A673 (cell line): ENCODE results near the gene SAP30. TPM values are rescaled to one million over a fixed set of nuclear protein-coding genes. Genes with fewer than 3 reads are reported as not detected.

ENCODE experiments used
- BruUV-seq: library from RNA; stranded (reverse); fragments of 400-500 nt; replicated peaks from 2 replicates; lab custom pipeline; 2021; lab: Mats Ljungman, UMichigan
- CTCF ChIA-PET: fragments of 300-600 bp; sonication (Branson Sonifier 250); formaldehyde crosslinking; loops from one replicate; lab custom pipeline; 2022; ENCODE audit warnings: antibody characterized with exemption; lab: Charles Lee
- POLR2A ChIA-PET: fragments of 300-600 bp; sonication (Branson Sonifier 250); formaldehyde crosslinking; loops from one replicate; lab custom pipeline; 2022; ENCODE audit warnings: antibody characterized with exemption; ENCODE audit not compliant: low non-redundant PET; lab: Charles Lee
- DNase-seq: peaks from one replicate; pipeline ENCODE4 v3.0.0-alpha.2; 2015; ENCODE audit warnings: low spot score
- H3K27ac ChIP-seq: fragments of 200-600 bp; sonication (generic); 2 replicates; pipeline ENCODE4 v1.5.1; 2016; ENCODE audit warnings: mixed run types, low read depth, mild to moderate bottlenecking, mixed read lengths, antibody characterized with exemption, low read length; ENCODE audit not compliant: poor library complexity, severe bottlenecking
- H3K27me3 ChIP-seq: fragments of 200-600 bp; sonication (generic); replicated peaks from 2 replicates; pipeline ENCODE4 v1.6.1; 2017; ENCODE audit warnings: mixed run types, low read depth, mild to moderate bottlenecking, mixed read lengths, antibody characterized with exemption, low read length; ENCODE audit not compliant: insufficient read depth, poor library complexity
- H3K36me3 ChIP-seq: fragments of 200-600 bp; sonication (generic); 2 replicates; pipeline ENCODE4 v1.6.1; 2016; ENCODE audit warnings: mixed run types, mild to moderate bottlenecking, mixed read lengths, antibody characterized with exemption, low read length; ENCODE audit not compliant: insufficient read depth, poor library complexity, severe bottlenecking
- H3K4me1 ChIP-seq: fragments of 200-600 bp; sonication (generic); 2 replicates; pipeline ENCODE4 v1.6.1; 2017; ENCODE audit warnings: mixed run types, mild to moderate bottlenecking, mixed read lengths, antibody characterized with exemption, low read length; ENCODE audit not compliant: insufficient read depth, poor library complexity, severe bottlenecking
- H3K4me3 ChIP-seq: fragments of 200-600 bp; sonication (generic); 2 replicates; pipeline ENCODE4 v1.5.1; 2016; ENCODE audit warnings: low read depth, mixed run types, mild to moderate bottlenecking, mixed read lengths, low read length; ENCODE audit not compliant: poor library complexity, severe bottlenecking
- H3K9me3 ChIP-seq: fragments of 200-600 bp; sonication (generic); 2 replicates; pipeline ENCODE4 v1.6.1; 2016; ENCODE audit warnings: mixed run types, low read depth, mild to moderate bottlenecking, mixed read lengths, antibody characterized with exemption, low read length; ENCODE audit not compliant: poor library complexity, severe bottlenecking
- CTCF ChIP-seq: fragments of 300-800, 200-600 bp; sonication (generic); conservative IDR thresholded peaks from 2 replicates; pipeline ENCODE4 v1.5.1; 2017; ENCODE audit warnings: low read depth, mild to moderate bottlenecking, antibody characterized with exemption, low read length, moderate library complexity, mixed read lengths
- EZH2 ChIP-seq: fragments of 200-600 bp; sonication (generic); IDR thresholded peaks from 2 replicates; pipeline ENCODE4 v1.6.1; 2017; ENCODE audit warnings: borderline replicate concordance, low read depth, mild to moderate bottlenecking, mixed read lengths, antibody characterized with exemption, low read length; ENCODE audit not compliant: poor library complexity, severe bottlenecking
- intact Hi-C: fragments of 100-400 bp; cut with micrococcal nuclease; formaldehyde crosslinking; loops from one replicate; pipeline ENCODE4 v1.10.0; 2022; ENCODE audit not compliant: unreplicated experiment
- total RNA-seq: library from RNA; stranded (reverse); gene quantifications from 2 replicates; pipeline ENCODE4 v1.2.3, GENCODE V29; 2021

The SAP30 gene
- total RNA-seq, 1 experiment from 2014 or later = 64.3 TPM

DNA sequence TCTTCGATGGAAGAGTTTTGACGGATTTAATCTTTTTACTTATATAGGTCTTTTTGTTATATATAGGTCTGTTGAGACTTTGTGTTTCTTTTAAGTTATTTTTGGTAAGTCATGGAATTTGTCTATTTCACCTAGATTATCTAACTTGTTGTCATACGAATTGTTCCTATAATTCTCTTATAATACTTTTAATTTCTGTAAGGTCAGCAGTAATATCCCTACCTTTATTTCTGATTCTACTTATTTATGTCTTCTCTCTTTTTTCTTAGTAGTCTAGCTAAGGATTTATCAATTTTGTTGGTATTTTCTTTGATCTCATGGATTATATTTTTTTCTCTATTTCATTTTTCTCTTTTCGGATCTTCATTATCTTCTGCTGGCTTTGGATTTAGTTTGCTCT is 11.6 kb downstream of the SAP30 start:
- H3K27me3 ChIP-seq = no peaks in the 10 kb centered on the region
- peaks cover 9% of the 10 kb centered on the region for H3K36me3 ChIP-seq
- ChIA-PET POLR2A (no interaction called here), CTCF (no interaction called here)
- intact Hi-C loops = no loop called here
- H3K4me3 ChIP-seq = no peak overlapping the region
- no peaks in the 10 kb centered on the region for H3K9me3 ChIP-seq
- H3K4me1 ChIP-seq = no peaks in the 10 kb centered on the region
- DNase-seq = no peak
- H3K27ac ChIP-seq = no peak overlapping the region
- BruUV-seq = no TSS peak
- TF ChIP-seq CTCF = no peak
- TF ChIP-seq EZH2 = no peak

DNA sequence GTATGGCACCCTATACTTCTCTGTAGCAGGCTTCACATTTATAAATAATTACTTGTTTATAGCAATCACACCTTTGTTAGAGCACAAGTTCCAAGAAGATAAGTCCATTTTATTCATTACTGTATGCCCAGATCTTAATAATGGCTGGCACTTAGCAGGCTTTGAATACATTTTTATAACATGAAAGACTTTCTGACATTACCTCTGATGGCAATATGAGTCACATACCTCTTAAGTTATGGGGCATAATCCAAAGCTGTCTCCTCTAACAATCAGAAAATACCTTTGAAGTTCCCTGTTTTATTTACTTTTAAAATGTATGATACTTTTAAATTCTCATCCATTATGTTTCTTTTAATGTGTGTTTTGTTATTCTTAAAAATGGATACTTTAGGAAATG is 16.0 kb downstream of the SAP30 start:
- H3K27me3 ChIP-seq = no peaks in the 10 kb centered on the region
- no peaks in the 10 kb centered on the region for H3K9me3 ChIP-seq
- no peaks in the 10 kb centered on the region for H3K36me3 ChIP-seq
- H3K4me3 ChIP-seq = no peak overlapping the region
- CTCF ChIA-PET = no interaction called here
- TF ChIP-seq EZH2 (no peak), CTCF (no peak)
- POLR2A ChIA-PET = no interaction called here
- no peak for DNase-seq
- H3K27ac ChIP-seq = no peak overlapping the region
- BruUV-seq = no TSS peak
- H3K4me1 ChIP-seq = no peaks in the 10 kb centered on the region
- intact Hi-C loops = no loop called here

- Histone ChIP-seq H3K36me3 (no peaks in the 10 kb centered on the region), H3K9me3 (no peaks in the 10 kb centered on the region), H3K27ac (no peak overlapping the region), H3K4me1 (no peaks in the 10 kb centered on the region), H3K4me3 (no peak overlapping the region), H3K27me3 (no peaks in the 10 kb centered on the region)
- POLR2A ChIA-PET = no interaction called here
- TF ChIP-seq EZH2 (no peak), CTCF (no peak)
- no peak for DNase-seq
- CTCF ChIA-PET = no interaction called here
- intact Hi-C loops = no loop called here
- no TSS peak for BruUV-seq
Observed at GRCh38 chr4:173391701-173392100, 20.9 kb downstream of the SAP30 start.
